Measurements from ENCODE around the gene PAX7.

GRCh38 chr1:18727956-18728355 is 97.3 kb downstream of the PAX7 start:
- TF ChIP-seq, protein P1, sequence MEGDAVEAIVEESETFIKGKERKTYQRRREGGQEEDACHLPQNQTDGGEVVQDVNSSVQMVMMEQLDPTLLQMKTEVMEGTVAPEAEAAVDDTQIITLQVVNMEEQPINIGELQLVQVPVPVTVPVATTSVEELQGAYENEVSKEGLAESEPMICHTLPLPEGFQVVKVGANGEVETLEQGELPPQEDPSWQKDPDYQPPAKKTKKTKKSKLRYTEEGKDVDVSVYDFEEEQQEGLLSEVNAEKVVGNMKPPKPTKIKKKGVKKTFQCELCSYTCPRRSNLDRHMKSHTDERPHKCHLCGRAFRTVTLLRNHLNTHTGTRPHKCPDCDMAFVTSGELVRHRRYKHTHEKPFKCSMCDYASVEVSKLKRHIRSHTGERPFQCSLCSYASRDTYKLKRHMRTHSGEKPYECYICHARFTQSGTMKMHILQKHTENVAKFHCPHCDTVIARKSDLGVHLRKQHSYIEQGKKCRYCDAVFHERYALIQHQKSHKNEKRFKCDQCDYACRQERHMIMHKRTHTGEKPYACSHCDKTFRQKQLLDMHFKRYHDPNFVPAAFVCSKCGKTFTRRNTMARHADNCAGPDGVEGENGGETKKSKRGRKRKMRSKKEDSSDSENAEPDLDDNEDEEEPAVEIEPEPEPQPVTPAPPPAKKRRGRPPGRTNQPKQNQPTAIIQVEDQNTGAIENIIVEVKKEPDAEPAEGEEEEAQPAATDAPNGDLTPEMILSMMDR (IDR thresholded peaks at IDR 0.05; ENCODE audit: low read length): no peak
- no peak for TF ChIP-seq EZH2 (IDR thresholded peaks at IDR 0.05; ENCODE audit: borderline replicate concordance, low read length)
